Tibial nerve (tissue), 3 donors: ENCODE data around the gene NME7.
A peak's percentile ranks its signal among the peaks of the same experiment; 100 is the strongest.

Source experiments
- CTCF ChIP-seq, 5 experiments: fragments of 200-600 bp in 3 of 5; fragments of 450-650 bp in 2 of 5; sonication (generic) in 3 of 5; IDR thresholded peaks; one replicate each; pipeline ENCODE4 v1.5.1; 2016 to 2019; ENCODE audit warnings: antibody characterized with exemption in 5 of 5, mild to moderate bottlenecking in 3 of 5, moderate library complexity in 2 of 5
- POLR2A ChIP-seq, 2 donors: fragments of 450-650 bp; IDR thresholded peaks; one replicate each; pipeline ENCODE4 v1.6.1; 2017; ENCODE audit warnings: antibody characterized with exemption in 2 of 2, mild to moderate bottlenecking in 2 of 2, moderate library complexity in 2 of 2

- TF ChIP-seq CTCF (IDR thresholded peaks at IDR 0.05) = peak in 1 of 5 experiments; percentile 14
- TF ChIP-seq POLR2A (IDR thresholded peaks at IDR 0.05) = no peak
Measured at GRCh38 chr1:169271098-169271497, 96.5 kb downstream of the NME7 start.
